HCT116 (cell line): ENCODE results near the gene RIPK4. TPM values are rescaled to one million over a fixed set of nuclear protein-coding genes. Genes with fewer than 3 reads are reported as not detected.

Experiments used
- ATAC-seq: fragments of 200-7000 bp; cut with Tn5 transposase; 2 replicates; pipeline ENCODE4 v1.9.1; 2020; ENCODE audit warnings: mild to moderate bottlenecking, moderate library complexity
- BruUV-seq: library from RNA; stranded (reverse); fragments of 400-500 nt; replicated peaks from 2 replicates; lab custom pipeline; 2021; lab: Mats Ljungman, UMichigan
- CTCF ChIA-PET: fragments of 300-600 bp; sonication (Branson Sonifier 250); formaldehyde crosslinking; loops from one replicate; lab custom pipeline; 2021; ENCODE audit warnings: antibody characterized with exemption; lab: Charles Lee
- POLR2A ChIA-PET: fragments of 300-600, 350-600 bp; sonication (Branson Sonifier 250); formaldehyde crosslinking; loops from one replicate; lab custom pipeline; 2021; ENCODE audit warnings: antibody characterized with exemption; lab: Charles Lee
- RAD21 ChIA-PET, 2 experiments: fragments of 300-600 bp; sonication (Branson Sonifier 250); formaldehyde crosslinking; loops; one replicate each; lab custom pipeline; 2023; ENCODE audit warnings: low total read pairs in 2 of 2; ENCODE audit not compliant: uncharacterized antibody in 2 of 2, unreplicated experiment in 2 of 2, low non-redundant PET in 1 of 2; lab: Charles Lee
- DNase-seq: peaks from one replicate; pipeline ENCODE4 v3.0.0-alpha.2; 2010; ENCODE audit warnings: low read depth, low spot score
- H2AFZ ChIP-seq: fragments of 200-600 bp; shearing (Covaris generic), sonication (generic); 2 replicates; pipeline ENCODE4 v1.6.1; 2017; ENCODE audit warnings: low read depth, mixed run types, mixed read lengths, antibody characterized with exemption, low read length; ENCODE audit not compliant: poor library complexity, severe bottlenecking
- H3K27ac ChIP-seq: 2 replicates; pipeline ENCODE4 v1.5.1; 2012; ENCODE audit warnings: low read depth, low read length
- H3K27me3 ChIP-seq: fragments of 200-600 bp; sonication (generic); 2 replicates; pipeline ENCODE4 v1.6.1; 2016; ENCODE audit warnings: mixed run types, low read length, mixed read lengths; ENCODE audit not compliant: insufficient read depth
- H3K36me3 ChIP-seq, 2 experiments: fragments of 200-500 bp in 1 of 2; fragments of 200-600 bp in 1 of 2; sonication (Bioruptor generic) in 1 of 2; sonication (generic) in 1 of 2; 2 replicates each; pipeline versions ENCODE4 v1.5.1 to v1.6.1; 2014 to 2016; ENCODE audit warnings: low read length in 2 of 2, inconsistent platforms in 1 of 2, mixed read lengths in 1 of 2, mixed run types in 1 of 2; ENCODE audit not compliant: insufficient read depth in 2 of 2, control insufficient read depth in 1 of 2
- H3K4me1 ChIP-seq, 2 experiments: fragments of 200-600 bp in 1 of 2; sonication (generic) in 1 of 2; 2 replicates each; pipeline versions ENCODE4 v1.5.1 to v1.6.1; 2012 to 2017; ENCODE audit warnings: low read length in 2 of 2, inconsistent platforms in 1 of 2, mild to moderate bottlenecking in 1 of 2, mixed read lengths in 1 of 2, mixed run types in 1 of 2, moderate library complexity in 1 of 2; ENCODE audit not compliant: insufficient read depth in 2 of 2, control insufficient read depth in 1 of 2
- H3K4me2 ChIP-seq: fragments of 200-600 bp; sonication (generic); 2 replicates; pipeline ENCODE4 v1.6.1; 2017; ENCODE audit warnings: mixed run types, low read length, mixed read lengths
- H3K4me3 ChIP-seq, 2 experiments: fragments of 200-600 bp in 1 of 2; sonication (generic) in 1 of 2; replicated peaks in 1 of 2; 2 replicates each; pipeline ENCODE4 v1.5.1; 2011 to 2016; ENCODE audit warnings: low read length in 2 of 2, control low read depth in 1 of 2, low read depth in 1 of 2, mild to moderate bottlenecking in 1 of 2, mixed read lengths in 1 of 2, mixed run types in 1 of 2
- H3K79me2 ChIP-seq: fragments of 200-600 bp; sonication (generic); 2 replicates; pipeline ENCODE4 v1.6.1; 2017; ENCODE audit warnings: mild to moderate bottlenecking, mixed run types, low read length, moderate library complexity, mixed read lengths; ENCODE audit not compliant: insufficient read depth
- H3K9ac ChIP-seq: fragments of 200-600 bp; sonication (generic); 2 replicates; pipeline ENCODE4 v1.6.1; 2016; ENCODE audit warnings: low read length, mixed read lengths
- H3K9me2 ChIP-seq: fragments of 200-600 bp; sonication (generic), shearing (Covaris generic); 2 replicates; pipeline ENCODE4 v1.6.1; 2017; ENCODE audit warnings: mixed run types, mild to moderate bottlenecking, moderate library complexity; ENCODE audit not compliant: insufficient read depth
- H3K9me3 ChIP-seq, 2 experiments: fragments of 200-500 bp in 1 of 2; fragments of 200-600 bp in 1 of 2; sonication (Bioruptor generic) in 1 of 2; sonication (generic) in 1 of 2; 2 replicates each; pipeline ENCODE4 v1.6.1; 2014 to 2017; ENCODE audit warnings: low read length in 2 of 2, mixed read lengths in 2 of 2, inconsistent platforms in 1 of 2, low read depth in 1 of 2, mild to moderate bottlenecking in 1 of 2, mixed run types in 1 of 2, moderate library complexity in 1 of 2; ENCODE audit not compliant: control insufficient read depth in 1 of 2, insufficient read depth in 1 of 2
- H4K20me1 ChIP-seq: fragments of 200-600 bp; sonication (generic), shearing (Covaris generic); 2 replicates; pipeline ENCODE4 v1.6.1; 2017; ENCODE audit warnings: mixed run types, mild to moderate bottlenecking, moderate library complexity; ENCODE audit not compliant: insufficient read depth
- CBX3 ChIP-seq: IDR thresholded peaks from 2 replicates; pipeline ENCODE4 v1.6.1; 2012; ENCODE audit warnings: low read depth
- CEBPB ChIP-seq: IDR thresholded peaks from 2 replicates; pipeline ENCODE4 v1.6.1; 2012; ENCODE audit warnings: low read depth
- EGR1 ChIP-seq: IDR thresholded peaks from 2 replicates; pipeline ENCODE4 v1.6.1; 2012; ENCODE audit warnings: low read depth
- FOSL1 ChIP-seq: IDR thresholded peaks from 2 replicates; pipeline ENCODE4 v1.6.1; 2012; ENCODE audit warnings: low read depth
- JUND ChIP-seq: IDR thresholded peaks from 2 replicates; pipeline ENCODE4 v1.6.1; 2012
- MAX ChIP-seq: IDR thresholded peaks from 2 replicates; pipeline ENCODE4 v1.6.1; 2012
- REST ChIP-seq: IDR thresholded peaks from 2 replicates; pipeline ENCODE4 v1.6.1; 2012; ENCODE audit warnings: low read depth
- SIN3A ChIP-seq: IDR thresholded peaks from 2 replicates; pipeline ENCODE4 v1.6.1; 2012; ENCODE audit warnings: low read depth
- SP1 ChIP-seq: IDR thresholded peaks from 2 replicates; pipeline ENCODE4 v1.6.1; 2012; ENCODE audit warnings: low read depth
- TCF7L2 ChIP-seq: IDR thresholded peaks from 2 replicates; pipeline ENCODE4 v1.7.0; 2011; ENCODE audit warnings: borderline replicate concordance, inconsistent platforms; ENCODE audit not compliant: insufficient read depth, insufficient read length; ENCODE audit errors: extremely low read depth
- YY1 ChIP-seq: IDR thresholded peaks from 2 replicates; pipeline ENCODE4 v1.6.1; 2011; ENCODE audit warnings: low read length, low read depth, moderate library complexity, mild to moderate bottlenecking; ENCODE audit not compliant: insufficient replicate concordance; ENCODE audit errors: extremely low read depth
- ZBTB33 ChIP-seq: IDR thresholded peaks from 2 replicates; pipeline ENCODE4 v1.6.1; 2011; ENCODE audit warnings: mild to moderate bottlenecking, low read length, moderate library complexity; ENCODE audit not compliant: insufficient replicate concordance; ENCODE audit errors: extremely low read depth
- ZFX ChIP-seq: fragments of 450-650 bp; IDR thresholded peaks from 2 replicates; pipeline ENCODE4 v1.6.1; 2017
- intact Hi-C: fragments of 100-400 bp; cut with micrococcal nuclease; formaldehyde crosslinking; loops from 2 replicates; pipeline ENCODE4 v1.10.0; 2022
- total RNA-seq: library from RNA; stranded (reverse); gene quantifications from one replicate; pipeline ENCODE4 v1.2.1, GENCODE V29; 2021; ENCODE audit not compliant: unreplicated experiment

Gene RIPK4
- total RNA-seq, 1 experiment from 2014 or later, result 9.9 TPM

- TF ChIP-seq YY1, result no peak
- TF ChIP-seq TCF7L2, result no peak
- TF ChIP-seq FOSL1, result no peak
- TF ChIP-seq CEBPB, result no peak
- no peak for TF ChIP-seq ZBTB33
- TF ChIP-seq EGR1, result no peak
- no peak for TF ChIP-seq MAX
- TF ChIP-seq, all 23 proteins: peak for 0
- Histone ChIP-seq H2AFZ (no peak overlapping the region), H3K27me3 (no peaks in the 10 kb centered on the region), H3K27ac (no peak overlapping the region), H3K9ac (no peak overlapping the region), H3K4me3 (no peak overlapping the region), H3K9me2 (no peaks in the 10 kb centered on the region), H4K20me1 (no peaks in the 10 kb centered on the region), H3K36me3 (no peaks in the 10 kb centered on the region), H3K9me3 (no peaks in the 10 kb centered on the region), H3K4me2 (no peak overlapping the region), H3K4me1 (peaks cover 15 to 30% of the 10 kb centered on the region in 2 experiments), H3K79me2 (no peaks in the 10 kb centered on the region)
- intact Hi-C loops, result no loop called here
- BruUV-seq, result no TSS peak
- ATAC-seq (no peak), DNase-seq (no peak)
- ChIA-PET RAD21 (no interaction called here), CTCF (no interaction called here), POLR2A (no interaction called here)
Observed at GRCh38 chr21:41711416-41712007, 55.3 kb downstream of the RIPK4 start.

GRCh38 chr21:41710823-41711160 is 56.1 kb downstream of the RIPK4 start:
- H3K27ac ChIP-seq, result no peak overlapping the region
- CTCF ChIA-PET, result no interaction called here
- H3K9ac ChIP-seq, result no peak overlapping the region
- H4K20me1 ChIP-seq, result no peaks in the 10 kb centered on the region
- no peaks in the 10 kb centered on the region for H3K9me3 ChIP-seq
- no peaks in the 10 kb centered on the region for H3K27me3 ChIP-seq
- intact Hi-C loops, result no loop called here
- no peaks in the 10 kb centered on the region for H3K36me3 ChIP-seq
- no peak overlapping the region for H2AFZ ChIP-seq
- H3K9me2 ChIP-seq, result no peaks in the 10 kb centered on the region
- H3K4me1 ChIP-seq, result peaks cover 22 to 31% of the 10 kb centered on the region in 2 experiments
- ATAC-seq (no peak), DNase-seq (no peak)
- POLR2A ChIA-PET, result no interaction called here
- no TSS peak for BruUV-seq
- RAD21 ChIA-PET, result no interaction called here
- H3K79me2 ChIP-seq, result no peaks in the 10 kb centered on the region
- H3K4me3 ChIP-seq, result no peak overlapping the region
- H3K4me2 ChIP-seq, result no peak overlapping the region
- TF ChIP-seq ZBTB33 (no peak), SP1 (no peak), REST (no peak), ZFX (no peak), JUND (no peak), SIN3A (no peak), CBX3 (no peak)
